Spleen (tissue), 11 donors: ENCODE results near the gene ISL2. TPM values are rescaled to one million over a fixed set of nuclear protein-coding genes. Genes with fewer than 3 reads are reported as not detected.

Experiments used
- DNase-seq: peaks from one replicate; pipeline ENCODE4 v3.0.0-alpha.2; 2020
- H3K27ac ChIP-seq, 8 donors: fragments of 200-600 bp; sonication (generic) in 7 of 8; 1 replicate in 4 of 8; 2 replicates in 4 of 8; pipeline versions ENCODE4 v1.5.0 to v1.8.0; 2016 to 2021; ENCODE audit warnings: inconsistent platforms in 4 of 8, mild to moderate bottlenecking in 4 of 8, moderate library complexity in 1 of 8
- H3K27me3 ChIP-seq, 7 donors: fragments of 200-600 bp; sonication (generic) in 6 of 7; replicated peaks in 1 of 7; 1 replicate in 4 of 7; 2 replicates in 3 of 7; pipeline versions ENCODE4 v1.5.0 to v1.8.0; 2016 to 2021; ENCODE audit warnings: inconsistent platforms in 3 of 7, mild to moderate bottlenecking in 1 of 7
- H3K36me3 ChIP-seq, 6 donors: fragments of 200-600 bp; sonication (generic) in 5 of 6; 1 replicate in 4 of 6; 2 replicates in 2 of 6; pipeline versions ENCODE4 v1.5.0 to v1.8.0; 2016 to 2021; ENCODE audit warnings: inconsistent platforms in 2 of 6
- H3K4me1 ChIP-seq, 6 donors: fragments of 200-600 bp; sonication (generic) in 5 of 6; 1 replicate in 3 of 6; 2 replicates in 3 of 6; pipeline versions ENCODE4 v1.5.0 to v1.8.0; 2016 to 2021; ENCODE audit warnings: inconsistent platforms in 3 of 6
- H3K4me3 ChIP-seq, 8 donors: fragments of 200-600 bp; sonication (generic) in 7 of 8; 1 replicate in 4 of 8; 2 replicates in 4 of 8; pipeline versions ENCODE4 v1.5.0 to v1.8.0; 2016 to 2021; ENCODE audit warnings: inconsistent platforms in 4 of 8, mild to moderate bottlenecking in 4 of 8, moderate library complexity in 2 of 8
- H3K9me3 ChIP-seq, 8 donors: fragments of 200-600 bp; sonication (generic) in 7 of 8; 1 replicate in 4 of 8; 2 replicates in 4 of 8; pipeline versions ENCODE4 v1.5.0 to v1.8.0; 2016 to 2021; ENCODE audit warnings: inconsistent platforms in 4 of 8
- CTCF ChIP-seq, 11 experiments: fragments of 200-600 bp in 7 of 11; fragments of 450-650 bp in 4 of 11; sonication (generic) in 4 of 11; IDR thresholded peaks in 8 of 11; conservative IDR thresholded peaks in 3 of 11; 1 replicate in 7 of 11; 2 replicates in 4 of 11; pipeline versions ENCODE4 v1.4.0 to v1.8.0; 2016 to 2021; ENCODE audit warnings: antibody characterized with exemption in 11 of 11, inconsistent platforms in 4 of 11, mild to moderate bottlenecking in 1 of 11
- POLR2A ChIP-seq, 3 donors: fragments of 450-650 bp; IDR thresholded peaks; one replicate each; pipeline ENCODE4 v1.5.1; 2017; ENCODE audit warnings: antibody characterized with exemption in 3 of 3, mild to moderate bottlenecking in 1 of 3
- POLR2AphosphoS5 ChIP-seq, 3 donors: sonication (generic); formaldehyde crosslinking; IDR thresholded peaks; one replicate each; pipeline ENCODE4 v1.5.1; 2017; ENCODE audit warnings: antibody characterized with exemption in 3 of 3
- WGBS, 5 donors: extraction: QIAGEN DNeasy Blood & Tissue Kit in 3 of 5; methylation state at CpG; one replicate each; pipeline versions ENCODE4 v1.1.5 to v1.1.7; 2013 to 2018; 5-methylcytosine and 5-hydroxymethylcytosine counted together
- intact Hi-C: fragments of 100-400 bp; cut with DNase I; formaldehyde crosslinking; loops from one replicate; pipeline ENCODE4 v1.15.0; 2023; ENCODE audit warnings: low total_unique reads
- polyA plus RNA-seq, 3 donors: library from polyadenylated mRNA; stranded (reverse); fragments of 200-250 nt; gene quantifications; one replicate each; pipeline ENCODE4 v1.2.1, GENCODE V29; 2013
- total RNA-seq, 7 donors: library from RNA; depleted of rRNA in 3 of 7; stranded (reverse); fragments of >200 nt in 3 of 7; fragmentation: NEBNext Ultra II Directional in 4 of 7; extraction: Animal tissue kit (Norgen Biotek cat#: 25700) in 4 of 7; gene quantifications; one replicate each; pipeline versions ENCODE4 v1.1.0 to v1.2.1, GENCODE V29; 2016 to 2021
- donor health status: healthy with polysubstance abuse.
- donor health status: DM: no; HTN: no; CAD: no; lungs with moderate emphysema.
- donor health status: DM: no; HTN: no; CAD: no.
- donor health status: Bipolar disorder and iron deficiency.
- donor health status: healthy.
- donor health status: DM: no; HTN: no; CAD: no.
- donor health status: DM: yes; HTN: yes; CAD: no.

ISL2 gene
- total and polyA plus RNA-seq, 10 donors: 0.20 to 1.1 (median 0.37) TPM

- Histone ChIP-seq H3K9me3 (no peaks in the 10 kb centered on the region), H3K4me1 (peaks cover 0 to 7% (median 0%) of the 10 kb centered on the region in 6 donors), H3K27me3 (no peaks in the 10 kb centered on the region), H3K36me3 (peaks cover 0 to 21% (median 2%) of the 10 kb centered on the region in 6 donors), H3K4me3 (no peak overlapping the region), H3K27ac (no peak overlapping the region)
- intact Hi-C loops: no loop called here
- no peak for TF ChIP-seq POLR2AphosphoS5 (IDR thresholded peaks at IDR 0.05)
- no peak for TF ChIP-seq CTCF (IDR thresholded peaks at IDR 0.05 in 8 of 11, conservative IDR thresholded peaks at IDR 0.05 in 3 of 11)
- TF ChIP-seq POLR2A (IDR thresholded peaks at IDR 0.05): no peak
- WGBS, 5 donors: 72 to 91% (median 83%) methylated on average over 1 of the region's 1 CpG
- no peak for DNase-seq
Observed at GRCh38 chr15:76366714-76367113, 30.1 kb downstream of the ISL2 start.

- WGBS, 5 donors: 67 to 81% (median 79%) methylated on average over 11 of the region's 11 CpGs
- intact Hi-C loops: no loop called here
- Histone ChIP-seq H3K9me3 (no peaks in the 10 kb centered on the region), H3K27me3 (no peaks in the 10 kb centered on the region), H3K27ac (no peak overlapping the region), H3K4me3 (no peak overlapping the region), H3K4me1 (peaks cover 0 to 7% (median 0%) of the 10 kb centered on the region in 6 donors), H3K36me3 (peaks cover 0 to 36% (median 2%) of the 10 kb centered on the region in 6 donors)
- no peak for DNase-seq
- no peak for TF ChIP-seq CTCF (IDR thresholded peaks at IDR 0.05 in 8 of 11, conservative IDR thresholded peaks at IDR 0.05 in 3 of 11)
- no peak for TF ChIP-seq POLR2AphosphoS5 (IDR thresholded peaks at IDR 0.05)
- TF ChIP-seq POLR2A (IDR thresholded peaks at IDR 0.05): no peak
Observed at GRCh38 chr15:76368122-76368621, 31.6 kb downstream of the ISL2 start.

GRCh38 chr15:76376029-76376428, 39.5 kb downstream of the ISL2 start:
- intact Hi-C loops: no loop called here
- H3K4me3 ChIP-seq: no peak overlapping the region
- no peak for DNase-seq
- no peak overlapping the region for H3K27ac ChIP-seq
- H3K9me3 ChIP-seq: no peaks in the 10 kb centered on the region
- H3K27me3 ChIP-seq: no peaks in the 10 kb centered on the region
- peaks cover 0 to 4% (median 0%) of the 10 kb centered on the region in 6 donors for H3K4me1 ChIP-seq
- 94 to 100% (median 96%) methylated on average over 3 of the region's 3 CpGs for WGBS, 5 donors
- TF ChIP-seq CTCF (IDR thresholded peaks at IDR 0.05 in 8 of 11, conservative IDR thresholded peaks at IDR 0.05 in 3 of 11) (no peak), POLR2AphosphoS5 (IDR thresholded peaks at IDR 0.05) (no peak), POLR2A (IDR thresholded peaks at IDR 0.05) (no peak)
- peaks cover 0 to 54% (median 10%) of the 10 kb centered on the region in 6 donors for H3K36me3 ChIP-seq

GRCh38 chr15:76376816-76377215, 40.2 kb downstream of the ISL2 start:
- Histone ChIP-seq H3K36me3 (peaks cover 0 to 61% (median 10%) of the 10 kb centered on the region in 6 donors), H3K27ac (no peak overlapping the region), H3K27me3 (no peaks in the 10 kb centered on the region), H3K4me1 (peaks cover 0 to 4% (median 0%) of the 10 kb centered on the region in 6 donors), H3K4me3 (no peak overlapping the region), H3K9me3 (no peaks in the 10 kb centered on the region)
- TF ChIP-seq POLR2A (IDR thresholded peaks at IDR 0.05) (no peak), CTCF (IDR thresholded peaks at IDR 0.05 in 8 of 11, conservative IDR thresholded peaks at IDR 0.05 in 3 of 11) (no peak), POLR2AphosphoS5 (IDR thresholded peaks at IDR 0.05) (no peak)
- 88 to 94% (median 90%) methylated on average over 8 of the region's 8 CpGs for WGBS, 5 donors
- intact Hi-C loops: no loop called here
- no peak for DNase-seq
